IPS-15b (cell line): ENCODE data around the gene TSPAN13.
"Not testable (repeated sequence)": the region's sequence is repeated elsewhere in the genome, so short reads cannot be mapped to it uniquely, and the experiment has no call there.

Experiments used
- H3K27me3 ChIP-seq: one replicate; pipeline ENCODE4 v1.6.1; 2013; ENCODE audit warnings: low read length; ENCODE audit not compliant: control insufficient read depth, insufficient read depth
- H3K36me3 ChIP-seq: one replicate; pipeline ENCODE4 v1.6.1; 2013; ENCODE audit warnings: low read length; ENCODE audit not compliant: control insufficient read depth, insufficient read depth
- H3K4me1 ChIP-seq: one replicate; pipeline ENCODE4 v1.6.1; 2013; ENCODE audit warnings: mild to moderate bottlenecking, low read length; ENCODE audit not compliant: control insufficient read depth, insufficient read depth
- H3K4me3 ChIP-seq: one replicate; pipeline ENCODE4 v1.5.1; 2013; ENCODE audit warnings: low read depth, low read length
- H3K9ac ChIP-seq: one replicate; pipeline ENCODE4 v1.6.1; 2013; ENCODE audit warnings: low read depth, mild to moderate bottlenecking, low read length
- H3K9me3 ChIP-seq: one replicate; pipeline ENCODE4 v1.6.1; 2013; ENCODE audit warnings: mild to moderate bottlenecking, low read length; ENCODE audit not compliant: control insufficient read depth, insufficient read depth

TSPAN13 gene

GRCh38 chr7:16762177-16762576 lies 8.6 kb downstream of the TSPAN13 start:
- no peaks in the 10 kb centered on the region for H3K36me3 ChIP-seq
- H3K9me3 ChIP-seq: no peaks in the 10 kb centered on the region
- H3K27me3 ChIP-seq: no peaks in the 10 kb centered on the region
- H3K4me3 ChIP-seq: no peak overlapping the region
- H3K4me1 ChIP-seq: no peaks in the 10 kb centered on the region
- H3K9ac ChIP-seq: no peak overlapping the region

DNA sequence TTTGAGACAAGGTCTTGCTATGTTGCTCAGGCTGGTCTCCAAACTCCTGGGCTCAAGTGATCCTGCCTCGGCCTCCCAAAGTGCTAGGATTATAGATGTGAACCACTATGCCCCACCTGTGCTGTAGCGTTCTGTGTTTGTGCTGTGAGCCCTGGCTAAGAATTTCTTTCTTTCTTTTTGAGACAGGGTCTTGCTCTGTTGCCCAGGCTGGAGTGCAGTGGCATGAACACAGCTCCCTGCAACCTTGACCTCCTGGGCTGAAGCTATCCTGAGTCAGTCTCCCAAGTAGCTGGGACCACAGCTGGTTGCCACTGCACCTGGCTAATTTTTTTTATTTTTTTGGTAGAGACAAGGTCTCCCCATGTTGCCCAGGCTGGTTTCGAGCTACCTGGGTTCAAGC lies 11.4 kb downstream of the TSPAN13 start:
- H3K9me3 ChIP-seq: no peaks in the 10 kb centered on the region

GRCh38 chr7:16765436-16765859 lies 11.9 kb downstream of the TSPAN13 start:
- no peaks in the 10 kb centered on the region for H3K27me3 ChIP-seq
- no peak overlapping the region for H3K4me3 ChIP-seq
- no peaks in the 10 kb centered on the region for H3K4me1 ChIP-seq
- no peaks in the 10 kb centered on the region for H3K9me3 ChIP-seq
- H3K9ac ChIP-seq: no peak overlapping the region
- no peaks in the 10 kb centered on the region for H3K36me3 ChIP-seq

More for the DNA sequence above, 11.4 kb downstream of the TSPAN13 start:
- Histone ChIP-seq H3K9ac (no peak overlapping the region), H3K4me3 (no peak overlapping the region), H3K27me3 (no peaks in the 10 kb centered on the region), H3K4me1 (no peaks in the 10 kb centered on the region), H3K36me3 (no peaks in the 10 kb centered on the region)

- not testable (repeated sequence) for H3K4me3 ChIP-seq, H3K9me3 ChIP-seq, H3K27me3 ChIP-seq, H3K36me3 ChIP-seq, H3K9ac ChIP-seq, H3K4me1 ChIP-seq
Observed at GRCh38 chr7:16769994-16770393, 16.4 kb downstream of the TSPAN13 start.

DNA sequence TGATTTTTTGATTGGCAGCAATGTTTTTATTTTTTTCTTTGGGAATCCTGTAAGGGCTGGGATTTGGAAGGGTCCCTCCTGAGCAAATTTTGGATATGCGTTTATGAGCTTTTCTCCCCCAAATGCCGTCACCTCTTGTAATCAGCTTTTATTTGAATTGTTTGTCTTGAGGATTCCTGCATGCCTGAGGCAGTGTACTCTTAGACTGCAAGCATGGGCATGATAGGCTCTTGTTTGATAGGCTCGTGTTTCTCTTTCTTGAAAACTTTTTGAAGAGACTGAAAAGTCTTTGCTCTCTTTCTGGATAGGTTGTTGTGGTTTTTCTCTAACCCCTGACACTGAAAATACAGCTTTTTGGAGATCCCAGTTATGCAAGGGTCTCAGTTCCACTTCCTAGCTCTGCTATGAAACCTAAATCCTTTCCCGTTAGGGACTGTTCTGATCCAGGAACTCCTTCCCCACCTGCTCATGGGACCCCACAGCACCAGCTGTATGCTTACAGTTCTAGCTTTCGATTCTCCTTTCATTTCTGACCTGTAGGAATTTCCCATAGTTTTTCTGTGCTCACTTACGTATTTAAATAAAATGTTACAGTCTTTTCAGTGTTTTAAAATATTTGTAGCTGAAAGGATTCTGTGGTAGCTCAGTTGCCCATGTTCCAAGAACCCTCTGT lies 17.2 kb downstream of the TSPAN13 start:
- Histone ChIP-seq H3K4me1 (peaks cover 4% of the 10 kb centered on the region), H3K4me3 (no peak overlapping the region), H3K9ac (no peak overlapping the region), H3K9me3 (no peaks in the 10 kb centered on the region), H3K36me3 (no peaks in the 10 kb centered on the region), H3K27me3 (no peaks in the 10 kb centered on the region)

DNA sequence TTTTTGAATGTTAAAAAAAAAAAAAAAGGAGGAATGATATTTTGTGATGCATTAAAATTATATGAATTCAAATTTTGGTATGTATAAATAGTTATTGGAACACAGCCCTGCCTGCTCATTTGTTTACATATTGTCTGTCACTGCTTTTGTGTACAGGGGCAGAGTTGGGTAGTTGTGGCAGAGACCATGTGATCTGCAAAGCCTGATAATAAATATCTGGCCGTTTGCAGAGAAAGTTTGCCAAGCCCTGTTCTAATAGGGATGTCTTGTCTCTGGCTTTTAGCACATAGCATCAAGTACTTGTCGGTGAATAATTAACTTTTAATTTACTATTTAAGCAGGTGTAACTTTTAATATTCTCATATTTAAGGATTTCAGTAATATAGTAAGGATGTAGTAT lies 19.8 kb downstream of the TSPAN13 start:
- no peaks in the 10 kb centered on the region for H3K9me3 ChIP-seq
- no peaks in the 10 kb centered on the region for H3K36me3 ChIP-seq
- H3K4me3 ChIP-seq: no peak overlapping the region
- H3K4me1 ChIP-seq: peaks cover 14% of the 10 kb centered on the region
- no peak overlapping the region for H3K9ac ChIP-seq
- no peaks in the 10 kb centered on the region for H3K27me3 ChIP-seq

GRCh38 chr7:16773884-16774283 lies 20.3 kb downstream of the TSPAN13 start:
- Histone ChIP-seq H3K4me1 (peaks cover 17% of the 10 kb centered on the region), H3K36me3 (no peaks in the 10 kb centered on the region), H3K9me3 (no peaks in the 10 kb centered on the region), H3K4me3 (no peak overlapping the region), H3K9ac (no peak overlapping the region), H3K27me3 (no peaks in the 10 kb centered on the region)

- H3K4me1 ChIP-seq: peaks cover 19% of the 10 kb centered on the region
- no peaks in the 10 kb centered on the region for H3K36me3 ChIP-seq
- H3K4me3 ChIP-seq: no peak overlapping the region
- H3K9me3 ChIP-seq: no peaks in the 10 kb centered on the region
- H3K27me3 ChIP-seq: no peaks in the 10 kb centered on the region
- no peak overlapping the region for H3K9ac ChIP-seq
Observed at GRCh38 chr7:16774294-16774693, 20.7 kb downstream of the TSPAN13 start.

GRCh38 chr7:16774986-16775385 lies 21.4 kb downstream of the TSPAN13 start:
- Histone ChIP-seq H3K4me1 (peaks cover 19% of the 10 kb centered on the region), H3K27me3 (no peaks in the 10 kb centered on the region), H3K9me3 (no peaks in the 10 kb centered on the region), H3K9ac (no peak overlapping the region), H3K36me3 (no peaks in the 10 kb centered on the region), H3K4me3 (no peak overlapping the region)

DNA sequence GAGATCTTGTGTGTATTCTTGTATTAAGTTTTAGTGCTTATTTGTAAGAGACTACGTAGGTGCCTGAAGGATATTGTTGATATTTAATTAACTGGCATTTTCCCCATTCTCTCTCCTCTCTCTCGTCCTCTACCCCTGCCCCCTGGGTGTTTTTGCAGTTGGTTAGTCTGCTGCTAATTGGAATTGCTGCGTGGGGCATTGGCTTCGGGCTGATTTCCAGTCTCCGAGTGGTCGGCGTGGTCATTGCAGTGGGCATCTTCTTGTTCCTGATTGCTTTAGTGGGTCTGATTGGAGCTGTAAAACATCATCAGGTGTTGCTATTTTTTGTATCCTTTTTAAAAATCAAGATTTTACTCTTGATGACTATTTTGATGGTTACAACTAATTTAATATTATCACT lies 22.5 kb downstream of the TSPAN13 start:
- H3K9me3 ChIP-seq: no peaks in the 10 kb centered on the region
- no peaks in the 10 kb centered on the region for H3K27me3 ChIP-seq
- H3K4me1 ChIP-seq: peaks cover 15% of the 10 kb centered on the region
- H3K4me3 ChIP-seq: no peak overlapping the region
- H3K9ac ChIP-seq: no peak overlapping the region
- no peaks in the 10 kb centered on the region for H3K36me3 ChIP-seq

GRCh38 chr7:16778476-16778875 lies 24.9 kb downstream of the TSPAN13 start:
- no peaks in the 10 kb centered on the region for H3K9me3 ChIP-seq
- no peak overlapping the region for H3K9ac ChIP-seq
- H3K36me3 ChIP-seq: no peaks in the 10 kb centered on the region
- H3K4me1 ChIP-seq: peaks cover 15% of the 10 kb centered on the region
- no peak overlapping the region for H3K4me3 ChIP-seq
- no peaks in the 10 kb centered on the region for H3K27me3 ChIP-seq

DNA sequence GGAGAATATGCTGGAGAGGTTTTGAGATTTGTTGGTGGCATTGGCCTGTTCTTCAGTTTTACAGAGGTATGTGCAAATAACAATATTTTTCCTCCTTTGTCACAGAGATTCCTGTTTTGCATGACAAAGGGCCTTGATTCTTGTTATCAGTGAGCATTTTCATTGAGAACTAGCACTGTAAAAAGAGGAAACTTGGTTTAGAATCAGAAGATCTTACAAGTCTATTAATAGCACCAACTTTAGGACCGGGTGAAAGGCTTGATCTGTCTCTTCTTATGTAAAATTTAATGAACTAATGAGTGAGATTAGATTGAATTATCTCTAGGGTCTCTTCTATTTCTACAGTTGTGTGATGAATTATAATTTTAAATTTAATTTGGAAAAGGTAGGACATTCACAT lies 25.5 kb downstream of the TSPAN13 start:
- Histone ChIP-seq H3K4me3 (no peak overlapping the region), H3K27me3 (no peaks in the 10 kb centered on the region), H3K4me1 (peaks cover 15% of the 10 kb centered on the region), H3K36me3 (no peaks in the 10 kb centered on the region), H3K9ac (no peak overlapping the region), H3K9me3 (no peaks in the 10 kb centered on the region)
